ENCODE data around the gene ROBO1. TPM values are rescaled to one million over a fixed set of nuclear protein-coding genes. Genes with fewer than 3 reads are reported as not detected.

ROBO1 gene
- total and polyA plus RNA-seq, 2 of the 8 experiments (the other 6 are each of a cell fraction or from before 2014, with no cell fraction given): 51.4 to 91.0 TPM

DNA sequence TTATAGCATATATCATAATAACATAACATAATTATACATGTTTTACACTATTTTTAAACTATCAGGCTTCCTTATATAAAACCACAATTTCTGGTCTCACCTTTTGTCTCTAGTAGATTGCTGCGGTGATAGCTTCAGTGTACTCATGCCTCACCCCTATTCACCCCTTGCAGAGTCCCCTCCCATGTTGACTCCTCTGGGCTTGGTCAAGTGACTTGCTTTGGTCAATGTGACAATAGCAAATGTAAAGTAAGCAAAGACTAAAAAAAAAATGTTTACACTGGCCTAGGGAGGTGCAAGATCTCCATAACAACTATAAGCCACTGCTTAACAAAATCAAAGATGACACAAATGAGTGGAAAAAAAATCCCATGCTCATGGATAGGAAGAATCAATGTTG, 537.5 kb downstream of the ROBO1 start (continued):
- TF ChIP-seq, protein P1, sequence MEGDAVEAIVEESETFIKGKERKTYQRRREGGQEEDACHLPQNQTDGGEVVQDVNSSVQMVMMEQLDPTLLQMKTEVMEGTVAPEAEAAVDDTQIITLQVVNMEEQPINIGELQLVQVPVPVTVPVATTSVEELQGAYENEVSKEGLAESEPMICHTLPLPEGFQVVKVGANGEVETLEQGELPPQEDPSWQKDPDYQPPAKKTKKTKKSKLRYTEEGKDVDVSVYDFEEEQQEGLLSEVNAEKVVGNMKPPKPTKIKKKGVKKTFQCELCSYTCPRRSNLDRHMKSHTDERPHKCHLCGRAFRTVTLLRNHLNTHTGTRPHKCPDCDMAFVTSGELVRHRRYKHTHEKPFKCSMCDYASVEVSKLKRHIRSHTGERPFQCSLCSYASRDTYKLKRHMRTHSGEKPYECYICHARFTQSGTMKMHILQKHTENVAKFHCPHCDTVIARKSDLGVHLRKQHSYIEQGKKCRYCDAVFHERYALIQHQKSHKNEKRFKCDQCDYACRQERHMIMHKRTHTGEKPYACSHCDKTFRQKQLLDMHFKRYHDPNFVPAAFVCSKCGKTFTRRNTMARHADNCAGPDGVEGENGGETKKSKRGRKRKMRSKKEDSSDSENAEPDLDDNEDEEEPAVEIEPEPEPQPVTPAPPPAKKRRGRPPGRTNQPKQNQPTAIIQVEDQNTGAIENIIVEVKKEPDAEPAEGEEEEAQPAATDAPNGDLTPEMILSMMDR (IDR thresholded peaks at IDR 0.05; ENCODE audit: control extremely low read depth in 1 of 3, insufficient read depth in 1 of 3, low read depth in 1 of 3, low read length in 3 of 3): no peak
- TF ChIP-seq TCF12 (IDR thresholded peaks at IDR 0.05; ENCODE audit: low read depth, low read length) (no peak), TAF7 (optimal IDR thresholded peaks at IDR 0.05; ENCODE audit: borderline replicate concordance, low read depth, low read length) (no peak), BRCA1 (IDR thresholded peaks at IDR 0.05; ENCODE audit: low read depth, low read length) (no peak), SIX5 (IDR thresholded peaks at IDR 0.05; ENCODE audit: low read depth, low read length) (no peak), POLR2AphosphoS5 (IDR thresholded peaks at IDR 0.05; ENCODE audit: low read depth, low read length) (no peak)
- TF ChIP-seq, protein P2, sequence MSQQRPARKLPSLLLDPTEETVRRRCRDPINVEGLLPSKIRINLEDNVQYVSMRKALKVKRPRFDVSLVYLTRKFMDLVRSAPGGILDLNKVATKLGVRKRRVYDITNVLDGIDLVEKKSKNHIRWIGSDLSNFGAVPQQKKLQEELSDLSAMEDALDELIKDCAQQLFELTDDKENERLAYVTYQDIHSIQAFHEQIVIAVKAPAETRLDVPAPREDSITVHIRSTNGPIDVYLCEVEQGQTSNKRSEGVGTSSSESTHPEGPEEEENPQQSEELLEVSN (IDR thresholded peaks at IDR 0.05): no peak
